ENCODE data around the gene CXorf58.

GRCh38 chrX:23919706-23920320, 12.0 kb downstream of the CXorf58 start:
- TF ChIP-seq POLR2A (IDR thresholded peaks at IDR 0.05): no peak
- no peak for TF ChIP-seq CTCF (IDR thresholded peaks at IDR 0.05)

Measured in testis (tissue), 2 donors.